Neural crest cell (in vitro differentiated cells): ENCODE measurements around the gene C7orf33. TPM values are rescaled to one million over a fixed set of nuclear protein-coding genes. Genes with fewer than 3 reads are reported as not detected.

Experiments
- DNase-seq: peaks from one replicate; pipeline ENCODE4 v3.0.0; 2021; ENCODE audit warnings: low read depth, mixed read lengths, low spot score
- H3K27ac Mint-ChIP-seq: one replicate; pipeline ENCODE4 v1.8.0; 2021; ENCODE audit warnings: mild to moderate bottlenecking, mixed read lengths; ENCODE audit not compliant: unreplicated experiment
- H3K27me3 Mint-ChIP-seq: 2 replicates; pipeline ENCODE4 v1.8.0; 2021; ENCODE audit warnings: low read depth, mild to moderate bottlenecking, mixed read lengths
- H3K36me3 Mint-ChIP-seq: 2 replicates; pipeline ENCODE4 v1.8.0; 2021; ENCODE audit warnings: low read depth, mild to moderate bottlenecking, mixed read lengths
- H3K4me1 Mint-ChIP-seq: 2 replicates; pipeline ENCODE4 v1.8.0; 2021; ENCODE audit warnings: mixed read lengths
- H3K4me3 Mint-ChIP-seq: one replicate; pipeline ENCODE4 v1.8.0; 2021; ENCODE audit warnings: mild to moderate bottlenecking, mixed read lengths
- H3K9me3 Mint-ChIP-seq: 2 replicates; pipeline ENCODE4 v1.8.0; 2021; ENCODE audit warnings: mixed read lengths
- CTCF ChIP-seq: fragments of 200-600 bp; sonication (generic); conservative IDR thresholded peaks from 2 replicates; pipeline ENCODE4 v1.5.0; 2021; ENCODE audit warnings: antibody characterized with exemption, mild to moderate bottlenecking
- long read RNA-seq: library from polyadenylated mRNA; unstranded; transcript quantifications from one replicate; pipeline ENCODE4 v2.0.0, GENCODE V29; 2020
- total RNA-seq: library from RNA; stranded (reverse); gene quantifications from 2 replicates; pipeline ENCODE4 v1.2.1, GENCODE V29; 2021

C7orf33 gene
- total RNA-seq = not detected in 2 replicates
- long read RNA-seq = 0 reads

GRCh38 chr7:148590471-148590870 is at the start of gene C7orf33:
TSS of gene C7orf33 (plus strand) at chr7:148590766. CDS start at chr7:148590926, 160 bp downstream.
- H3K27me3 Mint-ChIP-seq = peaks cover 7% of the 10 kb centered on the region
- no peak for DNase-seq
- TF ChIP-seq CTCF = no peak
- H3K9me3 Mint-ChIP-seq = peaks cover 4% of the 10 kb centered on the region
- no peak within 1 kb of the TSS for H3K27ac Mint-ChIP-seq
- H3K4me1 Mint-ChIP-seq = peaks cover 12% of the 10 kb centered on the region
- no peaks in the 10 kb centered on the region for H3K36me3 Mint-ChIP-seq
- H3K4me3 Mint-ChIP-seq = no peak within 1 kb of the TSS

GRCh38 chr7:148541891-148542504 is 48.6 kb upstream of the C7orf33 start:
- Mint-ChIP-seq H3K4me1 (peaks cover 4% of the 10 kb centered on the region), H3K4me3 (no peak overlapping the region), H3K27me3 (no peaks in the 10 kb centered on the region), H3K27ac (no peak overlapping the region), H3K36me3 (no peaks in the 10 kb centered on the region), H3K9me3 (no peaks in the 10 kb centered on the region)
- no peak for TF ChIP-seq CTCF
- no peak for DNase-seq

- peaks cover 4% of the 10 kb centered on the region for H3K4me1 Mint-ChIP-seq
- H3K9me3 Mint-ChIP-seq = peaks cover 4% of the 10 kb centered on the region
- no peak overlapping the region for H3K4me3 Mint-ChIP-seq
- H3K27me3 Mint-ChIP-seq = no peaks in the 10 kb centered on the region
- no peak overlapping the region for H3K27ac Mint-ChIP-seq
- no peak for TF ChIP-seq CTCF
- no peaks in the 10 kb centered on the region for H3K36me3 Mint-ChIP-seq
- no peak for DNase-seq
Observed at GRCh38 chr7:148543302-148543701, 47.3 kb upstream of the C7orf33 start.

- no peaks in the 10 kb centered on the region for H3K36me3 Mint-ChIP-seq
- TF ChIP-seq CTCF = no peak
- DNase-seq = no peak
- peaks cover 6% of the 10 kb centered on the region for H3K9me3 Mint-ChIP-seq
- H3K4me3 Mint-ChIP-seq = no peak overlapping the region
- no peaks in the 10 kb centered on the region for H3K27me3 Mint-ChIP-seq
- no peak overlapping the region for H3K27ac Mint-ChIP-seq
- peaks cover 6% of the 10 kb centered on the region for H3K4me1 Mint-ChIP-seq
Observed at GRCh38 chr7:148545172-148545571, 45.4 kb upstream of the C7orf33 start.

GRCh38 chr7:148545932-148546331 is 44.6 kb upstream of the C7orf33 start:
- Mint-ChIP-seq H3K27me3 (no peaks in the 10 kb centered on the region), H3K9me3 (peaks cover 6% of the 10 kb centered on the region), H3K27ac (no peak overlapping the region), H3K4me3 (no peak overlapping the region), H3K36me3 (no peaks in the 10 kb centered on the region), H3K4me1 (peaks cover 6% of the 10 kb centered on the region)
- DNase-seq = no peak
- TF ChIP-seq CTCF = no peak
